ENCODE results near the gene ZFHX3. TPM values are rescaled to one million over a fixed set of nuclear protein-coding genes. Genes with fewer than 3 reads are reported as not detected.

Gene ZFHX3
- total RNA-seq, 1 experiment from 2014 or later, result 1.5 TPM

DNA sequence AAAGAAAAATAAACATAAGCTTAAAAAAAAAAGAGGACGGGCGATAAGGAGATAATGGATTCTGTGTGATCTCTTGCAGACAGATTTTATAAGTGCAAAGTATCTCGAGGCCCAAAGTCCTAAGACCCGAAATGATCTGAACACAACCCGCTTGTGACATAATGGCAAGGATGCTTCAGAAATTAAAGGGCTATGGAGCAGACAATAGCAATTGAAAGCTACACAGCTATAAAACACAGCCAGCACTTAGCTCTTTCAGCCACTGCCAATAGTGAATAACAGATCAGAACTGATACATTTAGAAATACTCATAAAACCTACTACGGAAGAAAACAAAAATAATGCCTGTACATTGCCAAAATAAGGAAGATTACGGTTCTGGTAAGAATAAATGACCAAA, 117.5 kb downstream of the ZFHX3 start:
- no peak overlapping the region for H2BK15ac ChIP-seq (ENCODE audit: low read depth, low read length)
- H3K79me2 ChIP-seq (ENCODE audit: insufficient read depth, low read length), result no peaks in the 10 kb centered on the region
- H4K8ac ChIP-seq (replicated peaks; ENCODE audit: insufficient read length, low read depth, low read length), result no peak overlapping the region
- H2BK120ac ChIP-seq (ENCODE audit: low read depth, low read length, poor library complexity, severe bottlenecking), result no peak overlapping the region
- Mint-ChIP-seq H3K27me3 (ENCODE audit: low read depth) (peaks cover 4% of the 10 kb centered on the region), H3K27ac (no peak overlapping the region), H3K36me3 (ENCODE audit: insufficient read depth in 1 of 3, low read depth in 3 of 3) (no peaks in the 10 kb centered on the region), H3K4me1 (peaks cover 13 to 24% of the 10 kb centered on the region in 2 experiments), H3K4me3 (no peak overlapping the region), H3K9me3 (no peaks in the 10 kb centered on the region)
- H3K9me3 ChIP-seq (ENCODE audit: control insufficient read depth, low read depth, low read length), result no peaks in the 10 kb centered on the region
- H2BK5ac ChIP-seq (ENCODE audit: insufficient read length, low read length), result no peak overlapping the region
- WGBS (ENCODE audit: extremely low coverage, insufficient read length, low lambda C conversion rate), result no CpG with 5 or more reads among the region's 7 CpGs
- no peak overlapping the region for H3K23ac ChIP-seq (ENCODE audit: insufficient read length, low read depth, low read length)
- TF ChIP-seq, protein P1, sequence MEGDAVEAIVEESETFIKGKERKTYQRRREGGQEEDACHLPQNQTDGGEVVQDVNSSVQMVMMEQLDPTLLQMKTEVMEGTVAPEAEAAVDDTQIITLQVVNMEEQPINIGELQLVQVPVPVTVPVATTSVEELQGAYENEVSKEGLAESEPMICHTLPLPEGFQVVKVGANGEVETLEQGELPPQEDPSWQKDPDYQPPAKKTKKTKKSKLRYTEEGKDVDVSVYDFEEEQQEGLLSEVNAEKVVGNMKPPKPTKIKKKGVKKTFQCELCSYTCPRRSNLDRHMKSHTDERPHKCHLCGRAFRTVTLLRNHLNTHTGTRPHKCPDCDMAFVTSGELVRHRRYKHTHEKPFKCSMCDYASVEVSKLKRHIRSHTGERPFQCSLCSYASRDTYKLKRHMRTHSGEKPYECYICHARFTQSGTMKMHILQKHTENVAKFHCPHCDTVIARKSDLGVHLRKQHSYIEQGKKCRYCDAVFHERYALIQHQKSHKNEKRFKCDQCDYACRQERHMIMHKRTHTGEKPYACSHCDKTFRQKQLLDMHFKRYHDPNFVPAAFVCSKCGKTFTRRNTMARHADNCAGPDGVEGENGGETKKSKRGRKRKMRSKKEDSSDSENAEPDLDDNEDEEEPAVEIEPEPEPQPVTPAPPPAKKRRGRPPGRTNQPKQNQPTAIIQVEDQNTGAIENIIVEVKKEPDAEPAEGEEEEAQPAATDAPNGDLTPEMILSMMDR (conservative IDR thresholded peaks at IDR 0.05), result no peak
- no peak overlapping the region for H2AFZ ChIP-seq (ENCODE audit: low read length)
- no peak overlapping the region for H3K18ac ChIP-seq (ENCODE audit: insufficient read length, low read depth, low read length)
- H3K4me2 ChIP-seq (ENCODE audit: insufficient read depth, insufficient read length, low read length), result no peak overlapping the region
- no peaks in the 10 kb centered on the region for H3K23me2 ChIP-seq (ENCODE audit: insufficient read length, low read depth, low read length, poor library complexity, severe bottlenecking)
- peaks cover 3% of the 10 kb centered on the region; the same call in 1 of the 2 replicates for H3K4me1 ChIP-seq (ENCODE audit: insufficient read depth, low read length)
- H3K27ac ChIP-seq (ENCODE audit: insufficient read length, low read depth, low read length), result no peak overlapping the region
- no peak overlapping the region for H3K14ac ChIP-seq (ENCODE audit: insufficient read depth, low read length)
- no peaks in the 10 kb centered on the region for H3K79me1 ChIP-seq (ENCODE audit: insufficient read depth, low read depth, low read length, poor library complexity, severe bottlenecking)
- no peak overlapping the region for H3K4ac ChIP-seq (ENCODE audit: low read depth, low read length)
- H3K27me3 ChIP-seq (ENCODE audit: insufficient read depth, low read length), result no peaks in the 10 kb centered on the region
- H3K56ac ChIP-seq (ENCODE audit: insufficient read length, low read depth, low read length), result no peak overlapping the region
- no peak overlapping the region for H2BK20ac ChIP-seq (ENCODE audit: low read depth, low read length, poor library complexity, severe bottlenecking)
- no peak overlapping the region for H4K91ac ChIP-seq (ENCODE audit: insufficient read length, low read depth, low read length)
- no peak for DNase-seq
- H2AK5ac ChIP-seq (ENCODE audit: insufficient read length, low read length), result no peak overlapping the region
- peak overlapping the region; percentile 13 for H3T11ph ChIP-seq (ENCODE audit: low read length)
- H4K20me1 ChIP-seq (ENCODE audit: control insufficient read depth, insufficient read depth, insufficient read length), result no peaks in the 10 kb centered on the region
- H3K9ac ChIP-seq (ENCODE audit: extremely low read depth, insufficient read length, low read length), result no peak overlapping the region
- no peak overlapping the region for H4K5ac ChIP-seq (ENCODE audit: insufficient read length, low read depth, low read length)
- no peak overlapping the region for H2BK12ac ChIP-seq (ENCODE audit: insufficient read length, low read depth, low read length)

All from H9 (cell line).